MM.1S (cell line): Measurements from ENCODE around the gene PLPP3.

Source experiments
- CTCF ChIP-seq: fragments of 300-600 bp; sonication (generic); IDR thresholded peaks from 2 replicates; pipeline ENCODE4 v1.5.1; 2016; ENCODE audit warnings: antibody characterized with exemption, low read length, mixed read lengths
- EZH2phosphoT487 ChIP-seq: fragments of 300-600 bp; sonication (generic); IDR thresholded peaks from 2 replicates; pipeline ENCODE4 v1.6.1; 2018; ENCODE audit warnings: antibody characterized with exemption, low read length

- TF ChIP-seq CTCF, result no peak
- TF ChIP-seq EZH2phosphoT487, result no peak
Observed at GRCh38 chr1:56590520-56591011, 11.2 kb upstream of the PLPP3 start.
